CD4-positive, alpha-beta memory T cell (primary cell): ENCODE results near the gene ESPN. TPM values are rescaled to one million over a fixed set of nuclear protein-coding genes. Genes with fewer than 3 reads are reported as not detected.

ENCODE experiments used
- CTCF ChIA-PET: fragments of 350-600 bp; sonication (Branson Sonifier 250); formaldehyde crosslinking; loops from one replicate; lab custom pipeline; 2021; ENCODE audit warnings: inconsistent platforms; ENCODE audit not compliant: partially characterized antibody; lab: Charles Lee
- POLR2A ChIA-PET: fragments of 350-600 bp; sonication (Branson Sonifier 250); formaldehyde crosslinking; loops from one replicate; lab custom pipeline; 2021; ENCODE audit not compliant: partially characterized antibody; lab: Charles Lee
- DNase-seq, 5 donors: peaks; one replicate each; pipeline versions ENCODE4 v3.0.0 to v3.0.0-alpha.2; 2020 to 2022; ENCODE audit warnings: mixed read lengths in 1 of 5
- H3K27ac ChIP-seq: one replicate; pipeline ENCODE4 v1.7.0; 2013; ENCODE audit warnings: low read depth, low read length
- H3K27me3 ChIP-seq: 2 replicates; pipeline ENCODE4 v1.7.0; 2013; ENCODE audit warnings: mild to moderate bottlenecking, low read length, moderate library complexity; ENCODE audit not compliant: insufficient read depth
- H3K36me3 ChIP-seq: 2 replicates; pipeline ENCODE4 v1.7.0; 2013; ENCODE audit warnings: mild to moderate bottlenecking, low read length, moderate library complexity; ENCODE audit not compliant: insufficient read depth
- H3K4me1 ChIP-seq: 2 replicates; pipeline ENCODE4 v1.7.0; 2013; ENCODE audit warnings: mild to moderate bottlenecking, low read length, moderate library complexity; ENCODE audit not compliant: insufficient read depth
- H3K4me3 ChIP-seq, 2 donors: one replicate each; pipeline ENCODE4 v1.7.0; 2013; ENCODE audit warnings: low read length in 2 of 2, mild to moderate bottlenecking in 1 of 2
- H3K9me3 ChIP-seq, 2 donors: one replicate each; pipeline ENCODE4 v1.7.0; 2013; ENCODE audit warnings: low read length in 2 of 2, control low read depth in 1 of 2; ENCODE audit not compliant: control insufficient read depth in 1 of 2
- H3K27ac Mint-ChIP-seq, 7 donors: one replicate each; pipeline ENCODE4 v1.8.0; 2020 to 2021; ENCODE audit warnings: mixed read lengths in 7 of 7, mild to moderate bottlenecking in 6 of 7, inconsistent platforms in 3 of 7, moderate library complexity in 3 of 7
- H3K27me3 Mint-ChIP-seq, 2 donors: one replicate each; pipeline ENCODE4 v1.8.0; 2020 to 2021; ENCODE audit warnings: mixed read lengths in 2 of 2
- H3K36me3 Mint-ChIP-seq, 2 donors: one replicate each; pipeline ENCODE4 v1.8.0; 2020 to 2021; ENCODE audit warnings: mixed read lengths in 2 of 2, inconsistent platforms in 1 of 2, mild to moderate bottlenecking in 1 of 2
- H3K4me1 Mint-ChIP-seq, 4 donors: one replicate each; pipeline ENCODE4 v1.8.0; 2020 to 2021; ENCODE audit warnings: mixed read lengths in 4 of 4, mild to moderate bottlenecking in 1 of 4
- H3K4me3 Mint-ChIP-seq, 8 donors: one replicate each; pipeline ENCODE4 v1.8.0; 2020 to 2021; ENCODE audit warnings: mixed read lengths in 8 of 8, mild to moderate bottlenecking in 7 of 8, moderate library complexity in 6 of 8, inconsistent platforms in 3 of 8
- H3K9me3 Mint-ChIP-seq, 8 donors: one replicate each; pipeline ENCODE4 v1.8.0; 2020 to 2021; ENCODE audit warnings: mixed read lengths in 8 of 8, mild to moderate bottlenecking in 5 of 8, inconsistent platforms in 3 of 8, moderate library complexity in 1 of 8
- intact Hi-C: fragments of 100-400 bp; cut with micrococcal nuclease; formaldehyde crosslinking; loops from one replicate; pipeline ENCODE4 v1.15.1; 2023
- polyA plus RNA-seq, 2 donors: library from polyadenylated mRNA; unstranded; fragments of 300-500 nt; fragmentation: Illumina TruSeq; gene quantifications; one replicate each; pipeline ENCODE4 v1.2.3, GENCODE V29; 2021
- total RNA-seq, 2 experiments: library from RNA; stranded (reverse); gene quantifications; one replicate each; pipeline ENCODE4 v1.2.3, GENCODE V29; 2021

The ESPN gene
- total and polyA plus RNA-seq, 4 experiments from 2014 or later, result 0.48 to 13.5 (median 6.3) TPM

- peaks cover 0 to 2% of the 10 kb centered on the region in 2 donors for H3K36me3 Mint-ChIP-seq
- no peak overlapping the region for H3K4me3 Mint-ChIP-seq
- H3K27ac Mint-ChIP-seq, result no peak overlapping the region
- no peak overlapping the region for H3K27ac ChIP-seq
- H3K4me1 ChIP-seq, result peaks cover 28% of the 10 kb centered on the region
- CTCF ChIA-PET, result interaction anchor here (0.7 to 12.4 kb wide), 30 partner anchors 8 to 159 kb away, joined by 3 to 158 read pairs (median 4); partner anchors contain the start of genes HES2, KLHL21, NOL9 and TAS1R1
- DNase-seq, result no peak
- peaks cover 14% of the 10 kb centered on the region for H3K27me3 ChIP-seq
- intact Hi-C loops, result no loop called here
- H3K4me1 Mint-ChIP-seq, result peaks cover 13 to 53% (median 28%) of the 10 kb centered on the region in 4 donors
- H3K4me3 ChIP-seq, result no peak overlapping the region
- H3K36me3 ChIP-seq, result no peaks in the 10 kb centered on the region
- POLR2A ChIA-PET, result interaction anchor here (1.1 to 5.6 kb wide), 6 partner anchors 23 to 95 kb away, joined by 3 to 38 read pairs (median 10); partner anchors contain the start of genes ACOT7, NOL9, TAS1R1 and TNFRSF25
- H3K9me3 Mint-ChIP-seq, result no peaks in the 10 kb centered on the region
- H3K27me3 Mint-ChIP-seq, result peaks cover 9 to 12% of the 10 kb centered on the region in 2 donors
- H3K9me3 ChIP-seq, result no peaks in the 10 kb centered on the region
Measured at GRCh38 chr1:6488602-6489382, 64.2 kb downstream of the ESPN start.

- Mint-ChIP-seq H3K4me3 (peak overlapping the region in 3 of 8 donors; percentile 39 to 83 (median 75)), H3K27me3 (peaks cover 9% of the 10 kb centered on the region in 2 donors)
Measured at GRCh38 chr1:6489383-6489765, 64.8 kb downstream of the ESPN start.

GRCh38 chr1:6489799-6490180 is 65.2 kb downstream of the ESPN start:
- ChIA-PET CTCF (interaction anchor here (0.8 to 12.4 kb wide), 31 partner anchors 9 to 158 kb away, joined by 3 to 158 read pairs (median 6); partner anchors contain the start of genes HES2, KLHL21, NOL9 and TAS1R1), POLR2A (interaction anchor here (1.1 to 5.6 kb wide), 9 partner anchors 24 to 112 kb away, joined by 3 to 38 read pairs (median 13); partner anchors contain the start of genes ACOT7, KLHL21, NOL9 and TAS1R1)
- DNase-seq, result peak; percentile 73 to 80 (median 77)
- Mint-ChIP-seq H3K4me3 (peak overlapping the region; percentile 69 to 87 (median 81)), H3K27me3 (peaks cover 6 to 9% of the 10 kb centered on the region in 2 donors), H3K4me1 (peaks cover 15 to 53% (median 31%) of the 10 kb centered on the region in 4 donors), H3K27ac (peak overlapping the region in 3 of 7 donors; percentile 47 to 72 (median 59)), H3K9me3 (no peaks in the 10 kb centered on the region), H3K36me3 (peaks cover 0 to 2% of the 10 kb centered on the region in 2 donors)
- Histone ChIP-seq H3K9me3 (no peaks in the 10 kb centered on the region), H3K27ac (peak overlapping the region; percentile 57), H3K27me3 (peaks cover 10% of the 10 kb centered on the region), H3K36me3 (no peaks in the 10 kb centered on the region), H3K4me3 (peak overlapping the region; percentile 78 to 80), H3K4me1 (peaks cover 28% of the 10 kb centered on the region)
- intact Hi-C loops, result loop anchor here (1.0 kb wide), 3 partner anchors 65 to 157 kb away; partner anchors contain the start of gene NOL9

More at GRCh38 chr1:6489383-6489765, 64.8 kb downstream of the ESPN start:
- no peaks in the 10 kb centered on the region for H3K36me3 ChIP-seq
- H3K9me3 Mint-ChIP-seq, result no peaks in the 10 kb centered on the region
- H3K27ac ChIP-seq, result no peak overlapping the region
- peaks cover 13 to 53% (median 28%) of the 10 kb centered on the region in 4 donors for H3K4me1 Mint-ChIP-seq
- H3K4me1 ChIP-seq, result peaks cover 28% of the 10 kb centered on the region
- intact Hi-C loops, result no loop called here
- ChIA-PET CTCF (interaction anchor here (0.8 to 12.4 kb wide), 29 partner anchors 9 to 158 kb away, joined by 3 to 158 read pairs (median 6); partner anchors contain the start of genes HES2, KLHL21, NOL9 and TAS1R1), POLR2A (interaction anchor here (1.1 to 5.6 kb wide), 8 partner anchors 23 to 113 kb away, joined by 3 to 38 read pairs (median 11); partner anchors contain the start of genes ACOT7, KLHL21, NOL9 and TAS1R1)
- peaks cover 14% of the 10 kb centered on the region for H3K27me3 ChIP-seq
- no peak overlapping the region for H3K4me3 ChIP-seq
- no peaks in the 10 kb centered on the region for H3K9me3 ChIP-seq
- no peak for DNase-seq
- peaks cover 0 to 2% of the 10 kb centered on the region in 2 donors for H3K36me3 Mint-ChIP-seq
- peak overlapping the region in 1 of 7 donors; percentile 59 for H3K27ac Mint-ChIP-seq

- H3K27ac Mint-ChIP-seq, result peak overlapping the region in 5 of 7 donors; percentile 25 to 78 (median 72)
- H3K4me1 Mint-ChIP-seq, result peaks cover 15 to 53% (median 31%) of the 10 kb centered on the region in 4 donors
- no peaks in the 10 kb centered on the region for H3K9me3 Mint-ChIP-seq
- intact Hi-C loops, result loop anchor here (1.0 kb wide), 3 partner anchors 64 to 156 kb away; partner anchors contain the start of gene NOL9
- Histone ChIP-seq H3K4me3 (peak overlapping the region; percentile 78 to 80), H3K36me3 (no peaks in the 10 kb centered on the region), H3K9me3 (no peaks in the 10 kb centered on the region), H3K27ac (peak overlapping the region; percentile 57), H3K4me1 (peaks cover 28% of the 10 kb centered on the region), H3K27me3 (peaks cover 8% of the 10 kb centered on the region)
- DNase-seq, result peak in 4 of 5 donors; percentile 36 to 48 (median 40)
- H3K27me3 Mint-ChIP-seq, result peaks cover 5 to 9% of the 10 kb centered on the region in 2 donors
- ChIA-PET POLR2A (interaction anchor here (0.6 to 5.6 kb wide), 14 partner anchors 17 to 283 kb away, joined by 3 to 38 read pairs (median 6); partner anchors contain the start of genes ACOT7, KLHL21, NOL9 and TAS1R1), CTCF (interaction anchor here (1.1 to 12.4 kb wide), 29 partner anchors 9 to 157 kb away, joined by 3 to 158 read pairs (median 6); partner anchors contain the start of genes HES2, KLHL21, NOL9 and TAS1R1)
- peaks cover 0 to 2% of the 10 kb centered on the region in 2 donors for H3K36me3 Mint-ChIP-seq
- H3K4me3 Mint-ChIP-seq, result peak overlapping the region; percentile 75 to 89 (median 83)
Measured at GRCh38 chr1:6490181-6491080, 65.9 kb downstream of the ESPN start.

- H3K27me3 ChIP-seq, result peaks cover 4% of the 10 kb centered on the region
- peaks cover 0 to 2% of the 10 kb centered on the region in 2 donors for H3K36me3 Mint-ChIP-seq
- peaks cover 5 to 9% of the 10 kb centered on the region in 2 donors for H3K27me3 Mint-ChIP-seq
- peak overlapping the region; percentile 75 to 89 (median 82) for H3K4me3 Mint-ChIP-seq
- POLR2A ChIA-PET, result interaction anchor here (0.6 to 5.6 kb wide), 13 partner anchors 16 to 293 kb away, joined by 3 to 38 read pairs (median 8); partner anchors contain the start of genes KLHL21, NOL9, TAS1R1 and TNFRSF25
- DNase-seq, result no peak
- peak overlapping the region; percentile 42 to 80 for H3K4me3 ChIP-seq
- intact Hi-C loops, result no loop called here
- no peaks in the 10 kb centered on the region for H3K9me3 Mint-ChIP-seq
- CTCF ChIA-PET, result interaction anchor here (1.2 to 12.4 kb wide), 18 partner anchors 8 to 156 kb away, joined by 3 to 158 read pairs (median 8); partner anchors contain the start of genes HES2, KLHL21, NOL9 and TAS1R1
- peak overlapping the region; percentile 3 to 82 (median 55) for H3K27ac Mint-ChIP-seq
- H3K36me3 ChIP-seq, result no peaks in the 10 kb centered on the region
- no peaks in the 10 kb centered on the region for H3K9me3 ChIP-seq
- H3K4me1 ChIP-seq, result peaks cover 24% of the 10 kb centered on the region
- peaks cover 18 to 57% (median 34%) of the 10 kb centered on the region in 4 donors for H3K4me1 Mint-ChIP-seq
- H3K27ac ChIP-seq, result peak overlapping the region; percentile 57
Measured at GRCh38 chr1:6491081-6491449, 66.5 kb downstream of the ESPN start.

GRCh38 chr1:6491480-6491962 is 66.9 kb downstream of the ESPN start, which contains the start of gene PLEKHG5:
PLEKHG5 (minus strand) TSS chr1:6491667; CDS start chr1:6477571, 14,096 bp downstream.
- H3K4me3 Mint-ChIP-seq, result peak within 1 kb of the TSS; percentile 75 to 89 (median 82)
- peaks cover 22% of the 10 kb centered on the region for H3K4me1 ChIP-seq
- H3K27me3 ChIP-seq, result no peaks in the 10 kb centered on the region
- peak within 1 kb of the TSS; percentile 42 to 80 for H3K4me3 ChIP-seq
- no peaks in the 10 kb centered on the region for H3K36me3 ChIP-seq
- no peaks in the 10 kb centered on the region for H3K9me3 Mint-ChIP-seq
- ChIA-PET CTCF (interaction anchor here (1.3 to 12.4 kb wide), 14 partner anchors 8 to 156 kb away, joined by 3 to 158 read pairs (median 11); partner anchors contain the start of genes HES2, KLHL21, NOL9 and TAS1R1), POLR2A (interaction anchor here (0.7 to 5.6 kb wide), 10 partner anchors 16 to 294 kb away, joined by 3 to 38 read pairs (median 11); partner anchors contain the start of genes KLHL21, NOL9, TAS1R1 and TNFRSF25)
- H3K4me1 Mint-ChIP-seq, result peaks cover 17 to 57% (median 33%) of the 10 kb centered on the region in 4 donors
- H3K36me3 Mint-ChIP-seq, result peaks cover 0 to 2% of the 10 kb centered on the region in 2 donors
- H3K27me3 Mint-ChIP-seq, result peaks cover 3 to 4% of the 10 kb centered on the region in 2 donors
- DNase-seq, result no peak
- intact Hi-C loops, result no loop called here
- H3K27ac Mint-ChIP-seq, result peak within 1 kb of the TSS; percentile 18 to 82 (median 58)
- H3K9me3 ChIP-seq, result no peaks in the 10 kb centered on the region
- peak within 1 kb of the TSS; percentile 57 for H3K27ac ChIP-seq
